K562 (cell line): ENCODE data around the gene CYB5R3. TPM values are rescaled to one million over a fixed set of nuclear protein-coding genes. Genes with fewer than 3 reads are reported as not detected.

Experiments
- ATAC-seq: fragments of 200-7000 bp; cut with Tn5 transposase; 3 replicates; pipeline ENCODE4 v1.9.1; 2020; ENCODE audit warnings: moderate library complexity
- BruUV-seq: library from RNA; stranded (reverse); fragments of 400-500 nt; replicated peaks from 2 replicates; lab custom pipeline; 2021; lab: Mats Ljungman, UMichigan
- CTCF ChIA-PET: fragments of 300-600 bp; formaldehyde crosslinking; extraction: SDS; loops from one replicate; lab custom pipeline; 2021; ENCODE audit warnings: low intra/inter-chr PET ratio; lab: Yijun Ruan, JAX
- POLR2A ChIA-PET: fragments of 300-600, 350-650 bp; sonication (Branson Sonifier 250); formaldehyde crosslinking; extraction: SDS; loops from one replicate; lab custom pipeline; 2021; ENCODE audit warnings: antibody characterized with exemption, inconsistent platforms; lab: Yijun Ruan, JAX
- DNase-seq, 4 experiments: peaks; one replicate each; pipeline versions ENCODE4 v3.0.0 to v3.0.0-alpha.2; 2011 to 2018; ENCODE audit warnings: low spot score in 3 of 4, mixed read lengths in 3 of 4; ENCODE audit errors: extremely low read depth in 1 of 4
- FAIRE-seq: peaks from 2 replicates; lab custom pipeline; 2011; peaks lifted over from hg19 to GRCh38; lab: Jason Lieb, UNC
- H2AFZ ChIP-seq: 2 replicates; pipeline ENCODE4 v1.6.0; 2011; ENCODE audit warnings: low read depth, low read length, control low read depth, inconsistent platforms
- H3K27ac ChIP-seq: fragments of 200-600 bp; 3 replicates; pipeline ENCODE4 v1.8.0; 2011; ENCODE audit warnings: low read depth, mild to moderate bottlenecking, control low read depth, inconsistent platforms, low read length, moderate library complexity, mixed read lengths; ENCODE audit errors: extremely low read depth
- H3K27me3 ChIP-seq, 2 experiments: fragments of 300-600 bp in 1 of 2; 2 replicates in 1 of 2; 3 replicates in 1 of 2; pipeline versions ENCODE4 v1.6.0 to v1.8.0; 2011; ENCODE audit warnings: inconsistent platforms in 2 of 2, low read length in 2 of 2, mild to moderate bottlenecking in 1 of 2, mixed read lengths in 1 of 2, moderate library complexity in 1 of 2; ENCODE audit not compliant: control insufficient read depth in 2 of 2, insufficient read depth in 2 of 2
- H3K36me3 ChIP-seq: fragments of 300-600 bp; 3 replicates; pipeline ENCODE4 v1.8.0; 2011; ENCODE audit warnings: mild to moderate bottlenecking, low read length, inconsistent platforms; ENCODE audit not compliant: control insufficient read depth, insufficient read depth
- H3K4me1 ChIP-seq, 2 experiments: fragments of 200-600 bp in 1 of 2; replicated peaks in 1 of 2; 2 replicates in 1 of 2; 3 replicates in 1 of 2; pipeline versions ENCODE4 v1.5.1 to v1.8.0; 2011; ENCODE audit warnings: inconsistent platforms in 2 of 2, low read length in 2 of 2, mild to moderate bottlenecking in 1 of 2, mixed read lengths in 1 of 2, moderate library complexity in 1 of 2; ENCODE audit not compliant: control insufficient read depth in 2 of 2, insufficient read depth in 2 of 2
- H3K4me2 ChIP-seq: 2 replicates; pipeline ENCODE4 v1.6.1; 2011; ENCODE audit warnings: low read length, control low read depth, inconsistent platforms, mixed read lengths; ENCODE audit not compliant: insufficient read depth
- H3K4me3 ChIP-seq: fragments of 200-600 bp; sonication (generic), shearing (Covaris generic); 2 replicates; pipeline ENCODE4 v1.5.1; 2016; ENCODE audit warnings: control low read depth, inconsistent platforms
- H3K79me2 ChIP-seq: fragments of 200-600 bp; 3 replicates; pipeline ENCODE4 v1.8.0; 2011; ENCODE audit warnings: low read length, inconsistent platforms; ENCODE audit not compliant: control insufficient read depth, insufficient read depth
- H3K9ac ChIP-seq, 2 experiments: 2 replicates each; pipeline versions ENCODE4 v1.6.0 to v1.6.1; 2011; ENCODE audit warnings: low read depth in 2 of 2, low read length in 2 of 2, control low read depth in 1 of 2, inconsistent platforms in 1 of 2, mild to moderate bottlenecking in 1 of 2, mixed read lengths in 1 of 2; ENCODE audit not compliant: insufficient read depth in 1 of 2
- H3K9me1 ChIP-seq: one replicate; pipeline ENCODE4 v1.6.0; 2011; ENCODE audit warnings: inconsistent platforms, mild to moderate bottlenecking, low read length, moderate library complexity; ENCODE audit not compliant: control insufficient read depth, insufficient read depth
- H3K9me3 ChIP-seq: replicated peaks from 2 replicates; pipeline ENCODE4 v1.5.1; 2011; ENCODE audit warnings: low read depth, low read length, inconsistent platforms; ENCODE audit not compliant: control insufficient read depth, insufficient read depth
- H4K20me1 ChIP-seq: replicated peaks from 2 replicates; pipeline ENCODE4 v1.6.1; 2011; ENCODE audit warnings: low read length, inconsistent platforms, mixed read lengths; ENCODE audit not compliant: control insufficient read depth, insufficient read depth
- POLR2A ChIP-seq: fragments of 450-650 bp; conservative IDR thresholded peaks from 2 replicates; pipeline ENCODE4 v1.6.1; 2016
- ZNF79 ChIP-seq: fragments of 250-450 bp; sonication (Bioruptor Pico); IDR thresholded peaks from 2 replicates; pipeline ENCODE4 v1.4.0; 2020; ENCODE audit warnings: low read depth, mild to moderate bottlenecking, moderate library complexity
- WGBS: fragments of 100-300 bp; shearing (Covaris generic); methylation state at CpG from one replicate; pipeline ENCODE4 v1.1.6; 2016; ENCODE audit warnings: low coverage, mixed read lengths; ENCODE audit not compliant: insufficient coverage; ENCODE audit errors: missing lambda C conversion rate; 5-methylcytosine and 5-hydroxymethylcytosine counted together
- in situ Hi-C: fragments of 300-500 bp; cut with MboI; formaldehyde crosslinking; loops from 4 replicates; pipeline ENCODE4 v1.15.0; 2018; ENCODE audit warnings: inconsistent platforms, mixed read lengths
- intact Hi-C: fragments of 100-400 bp; cut with micrococcal nuclease; formaldehyde crosslinking; loops from 2 replicates; pipeline ENCODE4 v1.14.2; 2022
- polyA plus RNA-seq, 8 experiments: library from polyadenylated mRNA; depleted of rRNA in 4 of 8; stranded (reverse) in 5 of 8; unstranded in 3 of 8; fragments of >200 nt; fragmentation: Nextera tagmentation in 2 of 8; fragmentation: Illumina TruSeq in 1 of 8; extraction: Ambion mirVana in 2 of 8; extraction: Trizol in 1 of 8; gene quantifications; 2 replicates each; pipeline versions ENCODE4 v1.2.1 to v1.2.3, GENCODE V29; 2011 to 2014; ENCODE audit warnings: inconsistent platforms in 1 of 8, missing spikeins in 1 of 8
- total RNA-seq, 7 experiments: library from RNA; depleted of rRNA in 6 of 7; stranded (reverse); fragments of >200 nt in 6 of 7; fragmentation: Illumina TruSeq in 2 of 7; extraction: Trizol in 2 of 7; gene quantifications; 2 replicates each; pipeline versions ENCODE4 v1.2.1 to v1.2.3, GENCODE V29; 2011 to 2021; ENCODE audit warnings: low replicate concordance in 1 of 7

CYB5R3 gene
- total and polyA plus RNA-seq, 9 of the 15 experiments (the other 6 are each of a cell fraction or from before 2014, with no cell fraction given) = 1.4 to 66.8 (median 23.4) TPM

DNA sequence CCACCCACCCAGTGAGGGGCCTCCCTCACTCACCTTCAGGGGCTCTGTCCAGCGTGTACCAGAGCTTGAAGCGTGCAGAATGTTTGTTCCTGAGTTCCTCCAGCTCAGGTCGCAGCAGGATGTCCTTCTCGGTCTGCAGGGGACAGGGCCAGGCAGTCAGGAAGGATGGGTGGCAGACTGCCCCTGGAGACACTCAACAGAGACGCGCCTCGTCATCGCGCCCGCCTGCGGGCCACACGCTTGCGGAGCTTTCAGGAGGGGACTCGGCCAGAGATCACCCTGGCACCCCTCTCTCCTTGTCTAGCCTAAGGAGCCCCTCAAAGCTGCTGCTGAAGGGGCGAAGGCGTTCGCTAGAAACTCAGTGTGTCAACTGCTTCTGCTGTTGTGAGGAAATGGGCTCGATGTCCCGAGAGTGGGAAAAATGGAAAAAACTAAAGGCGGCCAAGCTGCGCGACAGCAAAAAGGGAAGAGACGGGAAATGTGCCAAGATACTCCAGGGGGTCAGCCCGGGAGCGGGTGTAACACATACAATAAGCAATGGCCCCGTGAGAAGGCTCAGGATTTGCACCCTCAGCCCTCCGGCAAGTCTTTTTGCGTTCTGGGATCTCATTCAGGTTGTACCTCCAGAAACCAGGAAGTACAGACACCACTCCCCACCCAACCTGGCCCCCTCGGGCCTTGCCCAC, 25.3 kb downstream of the CYB5R3 start:
- FAIRE-seq (no peak), DNase-seq (no peak), ATAC-seq (no peak)
- Histone ChIP-seq H3K79me2 (no peaks in the 10 kb centered on the region), H3K4me1 (peaks cover 13 to 39% of the 10 kb centered on the region in 2 experiments; a peak in 4 of 5 replicates), H3K27me3 (no peaks in the 10 kb centered on the region), H3K9me1 (peaks cover 4% of the 10 kb centered on the region), H3K36me3 (peaks cover 58% of the 10 kb centered on the region; the same call in 1 of the 3 replicates), H2AFZ (no peak overlapping the region), H3K9me3 (no peaks in the 10 kb centered on the region), H4K20me1 (no peaks in the 10 kb centered on the region), H3K27ac (no peak overlapping the region), H3K4me2 (no peak overlapping the region), H3K9ac (no peak overlapping the region; a peak in 1 of 4 replicates), H3K4me3 (no peak overlapping the region)
- 91% methylated on average over 14 of the region's 29 CpGs for WGBS
- ChIA-PET CTCF (no interaction called here), POLR2A (interaction anchor here (0.6 to 5.6 kb wide), 3 partner anchors 8 to 161 kb away, joined by 3 to 46 read pairs (median 3); partner anchors contain the start of gene POLDIP3)
- no peak for TF ChIP-seq ZNF79 (CRISPR knock-in tag)
- intact Hi-C loops = loop anchor here (10.0 kb wide), 1 partner anchor 71 kb away; no protein-coding TSS in a partner anchor
- BruUV-seq = no TSS peak
- in situ Hi-C loops = no loop called here

DNA sequence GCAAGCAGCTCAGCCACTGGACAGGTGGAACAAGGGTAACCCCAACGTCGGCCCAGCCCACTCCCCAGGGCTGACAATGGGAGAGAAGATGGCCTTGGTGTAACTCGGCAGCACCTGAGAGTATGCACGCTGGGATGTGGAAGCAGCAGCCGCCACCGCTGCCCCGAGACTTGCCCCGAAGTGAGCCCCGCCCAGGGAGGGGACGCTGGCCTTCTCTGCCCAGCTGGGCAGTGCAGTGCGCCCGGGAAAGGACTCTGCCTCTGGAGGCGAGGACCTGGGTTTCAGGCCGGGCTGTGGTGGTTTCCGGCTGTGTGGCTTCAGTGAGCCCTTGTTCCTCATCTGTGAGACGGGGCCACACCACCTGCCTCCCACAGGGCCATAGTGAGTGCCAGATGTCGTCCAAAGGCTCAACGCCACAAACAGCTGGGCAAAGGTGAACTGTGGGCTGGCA, 25.9 kb downstream of the CYB5R3 start:
- Histone ChIP-seq H3K27ac (no peak overlapping the region), H3K9me3 (no peaks in the 10 kb centered on the region), H3K9me1 (peaks cover 4% of the 10 kb centered on the region), H4K20me1 (no peaks in the 10 kb centered on the region), H3K27me3 (no peaks in the 10 kb centered on the region), H3K36me3 (peaks cover 52% of the 10 kb centered on the region; the same call in 1 of the 3 replicates), H3K79me2 (no peaks in the 10 kb centered on the region), H2AFZ (no peak overlapping the region), H3K9ac (no peak overlapping the region), H3K4me3 (no peak overlapping the region), H3K4me2 (no peak overlapping the region), H3K4me1 (peaks cover 13 to 41% of the 10 kb centered on the region in 2 experiments; a peak in 4 of 5 replicates)
- FAIRE-seq = no peak
- no peak for ATAC-seq
- in situ Hi-C loops = no loop called here
- BruUV-seq = no TSS peak
- CTCF ChIA-PET = no interaction called here
- 91% methylated on average over 14 of the region's 18 CpGs for WGBS
- intact Hi-C loops = loop anchor here (10.0 kb wide), 1 partner anchor 71 kb away; no protein-coding TSS in a partner anchor
- POLR2A ChIA-PET = interaction anchor here (0.6 to 5.6 kb wide), 3 partner anchors 8 to 162 kb away, joined by 3 to 46 read pairs (median 3); partner anchors contain the start of gene POLDIP3
- DNase-seq = no peak
- no peak for TF ChIP-seq POLR2A
